ENCODE results near the gene TPO.

TPO gene

DNA sequence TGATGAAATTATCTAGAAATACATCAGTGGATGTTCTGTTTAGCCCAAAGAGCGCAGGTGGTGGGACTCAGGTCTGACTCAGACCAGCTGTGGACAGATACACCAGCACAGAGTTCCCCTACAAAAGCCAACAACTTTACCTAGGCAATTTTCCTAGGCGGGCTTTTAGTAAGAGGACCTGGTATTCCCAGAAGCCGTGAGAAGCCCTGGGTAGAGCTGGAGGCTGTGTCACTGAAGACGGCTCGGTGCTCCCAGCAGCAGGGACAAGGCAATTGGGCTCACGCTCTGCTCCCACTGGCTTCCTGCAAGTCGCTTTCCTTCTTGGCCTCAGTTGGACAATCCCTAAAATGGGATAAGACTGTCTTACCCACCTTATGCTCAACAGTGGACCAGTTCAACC is 41.1 kb downstream of the TPO start:
- DNase-seq, result no peak

DNA sequence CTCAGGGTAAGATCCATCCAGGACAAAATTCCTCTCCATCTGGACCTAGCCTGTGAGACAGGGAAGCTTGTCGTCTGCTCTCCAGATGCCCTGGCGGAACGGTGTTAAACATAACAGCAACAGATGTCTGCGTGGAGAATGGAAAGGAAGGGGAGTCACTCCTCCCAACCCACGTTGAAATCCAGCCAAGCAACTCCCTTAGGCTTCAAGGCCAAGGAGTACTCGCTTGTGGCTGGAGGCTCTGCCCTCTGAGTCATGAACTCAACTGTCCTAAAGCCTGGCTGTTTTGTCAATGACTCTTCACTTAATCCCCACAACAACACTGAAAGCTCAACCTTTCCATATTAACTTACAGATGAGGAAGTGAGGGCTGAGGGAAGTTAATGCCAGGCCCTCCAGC is 42.2 kb downstream of the TPO start:
- DNase-seq, result no peak

DNA sequence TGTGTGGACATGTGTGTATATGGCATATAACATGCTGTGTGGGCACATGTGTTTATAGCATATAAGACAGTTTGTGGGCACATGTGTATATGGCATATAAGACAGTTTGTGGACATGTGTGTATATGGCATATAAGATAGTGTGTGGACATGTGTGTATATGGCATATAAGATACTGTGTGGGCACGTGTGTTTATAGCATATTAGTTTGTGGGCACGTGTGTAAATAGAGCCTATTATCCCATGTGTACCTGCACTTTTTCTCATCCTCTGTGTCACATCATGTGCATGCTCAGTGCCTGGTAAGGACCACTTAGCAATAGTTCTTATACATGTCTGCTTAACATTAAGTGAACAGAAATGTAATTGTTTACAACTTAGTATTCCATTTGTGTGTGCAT is 45.2 kb downstream of the TPO start:
- no peak for DNase-seq

GRCh38 chr2:1459727-1460126 is 46.5 kb downstream of the TPO start:
- no peak for DNase-seq

GRCh38 chr2:1460851-1461418 is 47.7 kb downstream of the TPO start:
- no peak for DNase-seq

GRCh38 chr2:1461507-1462390 is 48.5 kb downstream of the TPO start:
- no peak for DNase-seq

DNA sequence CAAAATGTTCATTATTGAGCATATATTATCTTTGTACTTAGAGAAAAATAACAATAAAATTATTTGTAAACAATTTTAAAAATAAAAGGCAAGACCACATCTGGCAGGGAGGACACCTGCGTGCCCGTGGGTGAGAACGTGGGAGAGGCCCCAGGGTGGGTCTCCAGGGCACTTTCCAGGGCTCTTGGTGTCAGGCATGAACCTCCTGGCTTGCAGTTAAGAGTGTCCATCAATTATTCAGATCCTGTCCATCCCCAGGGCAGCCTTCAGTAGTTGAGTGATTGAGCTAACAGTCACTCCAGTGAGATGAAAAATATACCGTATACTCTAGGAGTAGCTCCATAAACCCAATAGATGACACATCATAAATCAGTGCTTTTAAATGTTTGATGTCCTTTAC is 49.7 kb downstream of the TPO start:
- no peak for DNase-seq

DNA sequence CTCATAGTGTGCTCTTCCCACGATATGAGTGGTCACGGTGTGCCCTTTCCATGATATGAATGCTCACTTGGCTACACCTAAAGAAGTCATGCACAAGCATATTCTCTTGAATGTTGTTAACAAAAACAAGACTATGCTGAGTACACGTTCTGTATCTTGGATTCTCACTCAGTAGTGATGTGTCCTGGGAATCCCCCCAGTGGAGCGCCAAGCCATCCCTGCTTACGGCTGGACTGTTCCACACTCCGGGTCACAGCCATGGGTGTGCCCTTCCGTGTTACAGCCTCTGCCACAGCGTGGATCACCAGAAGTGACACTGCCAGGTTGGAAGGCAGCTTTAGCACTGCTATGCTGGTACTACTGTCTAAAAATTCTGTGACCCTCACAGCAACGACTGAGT is 59.1 kb downstream of the TPO start:
- no peak for DNase-seq

DNA sequence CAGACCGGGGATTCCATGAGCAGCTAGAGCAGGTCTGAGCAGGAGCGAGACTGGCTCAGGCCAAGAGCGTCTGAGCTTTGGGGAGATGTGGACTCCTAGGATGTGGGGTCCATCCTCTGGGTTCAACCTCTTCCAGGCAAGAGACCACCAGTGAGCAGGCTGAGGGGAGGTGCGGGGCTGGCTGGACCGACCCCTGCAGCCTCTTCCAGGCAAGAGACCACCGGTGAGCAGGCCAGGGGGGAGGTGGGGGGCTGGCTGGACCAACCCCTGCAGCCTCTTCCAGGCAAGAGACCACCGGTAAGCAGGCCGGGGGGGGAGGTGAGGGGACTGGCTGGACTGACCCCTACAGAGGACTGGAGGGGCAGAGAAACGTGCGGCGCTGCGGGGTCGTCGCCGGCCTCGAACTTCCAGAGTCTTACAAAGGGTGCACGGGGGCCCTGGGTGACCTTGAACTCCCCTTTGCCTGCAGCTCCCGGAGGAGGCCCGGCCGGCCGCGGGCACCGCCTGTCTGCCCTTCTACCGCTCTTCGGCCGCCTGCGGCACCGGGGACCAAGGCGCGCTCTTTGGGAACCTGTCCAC is 63.4 kb downstream of the TPO start:
- no peak for DNase-seq

DNA sequence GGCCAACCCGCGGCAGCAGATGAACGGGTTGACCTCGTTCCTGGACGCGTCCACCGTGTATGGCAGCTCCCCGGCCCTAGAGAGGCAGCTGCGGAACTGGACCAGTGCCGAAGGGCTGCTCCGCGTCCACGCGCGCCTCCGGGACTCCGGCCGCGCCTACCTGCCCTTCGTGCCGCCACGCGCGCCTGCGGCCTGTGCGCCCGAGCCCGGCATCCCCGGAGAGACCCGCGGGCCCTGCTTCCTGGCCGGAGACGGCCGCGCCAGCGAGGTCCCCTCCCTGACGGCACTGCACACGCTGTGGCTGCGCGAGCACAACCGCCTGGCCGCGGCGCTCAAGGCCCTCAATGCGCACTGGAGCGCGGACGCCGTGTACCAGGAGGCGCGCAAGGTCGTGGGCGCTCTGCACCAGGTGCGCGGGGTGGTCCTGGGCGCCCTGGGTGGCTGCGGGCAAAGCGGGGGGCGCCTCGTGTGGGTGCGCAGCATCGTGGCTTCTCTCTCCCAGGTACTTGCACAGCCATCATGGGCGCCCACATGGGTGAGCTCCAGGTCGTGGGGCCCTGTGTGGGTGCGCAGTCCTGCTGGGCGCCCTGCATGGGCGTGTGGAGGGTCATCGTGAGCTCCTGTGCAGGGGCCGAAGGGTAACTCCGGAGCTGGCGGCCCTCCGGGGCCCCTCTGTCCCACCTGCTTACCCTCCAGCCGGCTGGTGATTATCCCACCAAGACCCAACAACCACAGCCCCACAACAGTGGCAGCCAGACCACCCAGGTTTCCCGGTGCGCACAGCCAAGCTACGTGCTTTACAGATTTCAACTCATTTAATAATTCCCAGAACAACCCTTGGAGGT is 64.2 kb downstream of the TPO start:
- no peak for DNase-seq

DNA sequence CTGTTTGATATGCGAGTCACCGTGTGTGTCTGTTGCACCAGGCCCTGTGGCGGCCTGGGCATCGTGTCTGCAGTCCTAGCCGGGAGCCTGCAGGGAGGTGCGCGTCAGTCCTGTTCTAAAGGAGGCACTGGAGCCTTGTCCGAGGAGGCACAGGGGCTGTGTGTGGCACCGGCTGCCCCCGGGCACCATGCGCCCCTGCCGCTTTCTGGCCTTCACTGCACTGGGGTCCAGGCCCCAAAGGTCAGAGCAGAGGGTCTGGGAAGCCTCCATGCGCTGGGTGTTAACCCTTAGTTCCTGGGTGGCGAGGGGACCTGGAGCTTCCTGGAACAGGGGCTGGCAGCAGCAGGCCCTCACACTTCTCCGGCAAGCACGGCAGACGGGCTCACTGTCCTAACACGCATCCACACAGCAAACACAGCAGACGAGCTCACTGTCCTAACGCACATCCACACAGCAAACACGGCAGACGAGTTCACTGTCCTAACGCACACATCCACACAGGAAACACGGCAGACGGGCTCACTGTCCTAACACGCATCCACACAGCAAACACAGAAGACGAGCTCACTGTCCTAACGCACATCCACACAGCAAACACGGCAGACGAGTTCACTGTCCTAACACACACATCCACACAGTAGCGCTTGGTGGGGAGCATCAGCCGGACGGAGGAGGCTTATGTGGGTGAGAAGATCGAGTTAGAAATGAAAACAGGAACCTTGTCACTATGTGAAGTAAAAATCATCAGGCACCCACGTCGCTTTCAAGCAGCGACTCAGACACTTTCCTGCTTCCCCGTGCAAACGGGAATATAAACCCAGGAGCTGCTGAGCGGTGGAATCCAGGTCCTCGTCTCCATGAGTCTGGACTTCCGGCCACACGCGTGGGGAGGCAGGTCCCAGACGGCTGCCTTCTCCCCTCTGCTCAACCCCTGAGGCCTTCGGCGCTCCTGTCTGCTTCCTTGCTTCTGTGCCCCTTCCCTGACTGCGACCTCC is 65.3 kb downstream of the TPO start:
- DNase-seq, result no peak

DNA sequence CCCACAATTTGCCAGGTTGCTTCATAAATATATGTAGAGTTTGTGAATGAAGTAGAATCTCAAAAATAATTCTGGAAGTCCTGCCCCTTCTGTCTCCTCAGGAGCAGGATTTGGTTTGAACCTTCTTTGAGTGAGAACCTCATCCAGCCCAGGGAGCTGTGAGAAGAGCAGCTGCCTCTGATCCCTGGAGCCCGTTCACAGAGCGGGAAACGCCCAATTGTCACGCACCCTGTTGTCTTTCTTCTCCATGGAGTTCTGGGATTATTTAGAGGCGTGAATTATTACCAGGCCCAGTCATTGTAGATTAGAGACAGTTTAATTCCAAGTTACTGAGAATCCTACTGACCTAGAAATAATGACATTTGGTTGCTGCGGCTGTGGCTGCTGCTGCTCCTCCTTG is 66.1 kb downstream of the TPO start:
- DNase-seq, result no peak

- DNase-seq, result no peak
Measured at GRCh38 chr2:1480671-1481076, 67.4 kb downstream of the TPO start.

DNA sequence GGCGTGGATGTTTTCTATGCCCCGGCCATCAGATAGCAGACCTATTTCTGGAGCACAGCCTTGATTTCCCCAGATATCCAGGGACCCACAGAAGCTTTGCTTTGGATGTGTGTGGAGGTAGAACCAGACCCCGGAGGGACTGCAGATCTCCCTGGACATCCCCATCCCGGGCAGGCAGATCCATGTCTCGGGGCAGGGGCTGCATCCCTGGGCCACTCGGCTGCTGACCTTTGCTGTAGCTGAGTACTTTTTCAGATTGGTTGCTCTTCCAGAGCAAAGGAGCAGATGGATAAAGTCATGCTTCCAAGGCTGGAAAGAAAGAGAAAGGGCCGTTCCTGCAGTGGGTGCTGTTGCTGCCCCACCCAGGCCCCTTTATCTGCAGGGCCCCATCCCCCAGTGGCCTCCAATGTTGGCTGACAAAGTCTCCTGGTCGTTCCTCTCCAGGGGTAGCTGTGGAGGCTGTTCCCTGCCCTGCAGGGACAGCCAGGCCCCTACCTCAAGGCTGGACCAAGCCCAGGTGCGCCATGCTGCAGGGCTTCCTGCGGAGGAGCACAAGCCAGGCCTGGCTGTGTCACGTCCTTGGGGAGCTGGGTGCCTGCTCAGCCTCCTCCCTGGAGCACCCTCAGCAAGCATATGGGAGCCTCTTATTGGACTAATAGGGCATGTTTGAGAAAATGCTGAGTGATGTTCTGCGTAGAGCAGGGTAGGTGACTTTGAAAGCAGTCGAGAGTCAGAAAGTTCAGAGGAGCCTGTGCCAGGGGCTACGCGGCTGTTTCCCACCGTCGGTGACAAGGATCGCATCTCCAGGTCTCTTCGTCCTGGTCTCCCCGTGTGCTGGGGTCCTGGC is 68.4 kb downstream of the TPO start:
- DNase-seq, result no peak

DNA sequence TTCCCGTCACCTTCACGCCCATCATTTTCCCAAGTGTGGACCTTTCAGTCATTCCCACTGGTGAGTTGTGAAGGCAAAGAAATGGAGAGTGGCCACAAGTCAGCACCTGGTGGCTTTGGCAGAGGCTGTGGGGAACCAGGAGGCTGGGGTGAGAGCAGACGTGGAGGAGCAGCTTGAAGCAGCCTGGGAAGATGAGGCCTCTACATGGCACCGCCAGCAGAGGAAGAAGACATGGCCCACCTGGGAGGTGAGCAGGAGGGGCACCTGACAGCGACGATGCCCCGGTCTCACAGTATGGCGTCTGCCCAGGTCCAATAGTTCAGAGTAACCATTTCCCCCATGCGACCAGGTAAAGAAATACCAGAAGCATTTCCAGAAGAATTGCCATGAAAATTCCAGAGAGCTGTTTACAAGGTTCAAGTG is 69.0 kb downstream of the TPO start:
- DNase-seq, result no peak

- no peak for DNase-seq
Measured at GRCh38 chr2:1482981-1483380, 69.7 kb downstream of the TPO start.

DNA sequence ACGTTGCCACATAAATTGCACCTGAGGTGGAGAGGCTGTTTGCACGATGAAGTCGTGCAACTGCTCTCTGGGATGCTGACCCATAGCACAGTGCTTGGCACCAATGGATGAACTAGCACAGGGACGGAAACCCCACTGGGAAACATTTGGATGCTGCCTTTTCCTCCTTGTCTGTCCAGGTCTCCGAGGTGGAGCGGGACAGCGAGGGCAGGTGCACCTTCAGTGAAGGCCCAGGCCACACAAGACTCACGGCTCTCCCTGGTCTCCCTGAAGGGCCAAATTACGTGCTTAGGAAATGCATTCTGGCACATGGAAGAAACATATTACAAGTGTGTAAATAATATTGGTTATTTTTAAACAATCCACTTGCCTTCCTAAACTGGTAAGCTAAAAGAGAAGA is 70.3 kb downstream of the TPO start:
- no peak for DNase-seq

GRCh38 chr2:1484131-1484884 is 71.0 kb downstream of the TPO start:
- DNase-seq, result no peak

- no peak for DNase-seq
Measured at GRCh38 chr2:1486670-1487069, 73.4 kb downstream of the TPO start.

- no peak for DNase-seq
Measured at GRCh38 chr2:1487758-1488157, 74.5 kb downstream of the TPO start.

All from activated CD4-positive, alpha-beta T cell treated with anti-CD3 and anti-CD28 coated beads, Interleukin-2, amount 50 U/mL, for 16 hours (primary cell).